Measurements from ENCODE around the gene GUCY1A1.
"Not testable (repeated sequence)": the region's sequence is repeated elsewhere in the genome, so short reads cannot be mapped to it uniquely, and the experiment has no call there.

GUCY1A1 gene

GRCh38 chr4:155666344-155667221 is at the start of gene GUCY1A1:
Gene GUCY1A1 (plus strand): TSS chr4:155666848. CDS start chr4:155696868, 30,020 bp downstream.
- DNase-seq (ENCODE audit: low spot score), result no peak

- no peak for DNase-seq (ENCODE audit: low spot score)
Measured at GRCh38 chr4:155617296-155617695, 49.4 kb upstream of the GUCY1A1 start.

GRCh38 chr4:155618183-155618838 is 48.3 kb upstream of the GUCY1A1 start:
- DNase-seq (ENCODE audit: low spot score), result no peak

- DNase-seq (ENCODE audit: low spot score), result no peak
Measured at GRCh38 chr4:155620637-155621036, 46.0 kb upstream of the GUCY1A1 start.

GRCh38 chr4:155624478-155624877 is 42.2 kb upstream of the GUCY1A1 start:
- no peak for DNase-seq (ENCODE audit: low spot score)

GRCh38 chr4:155626561-155626960 is 40.1 kb upstream of the GUCY1A1 start:
- DNase-seq (ENCODE audit: low spot score), result no peak

- peak; percentile 14 for DNase-seq (ENCODE audit: low spot score)
Measured at GRCh38 chr4:155629183-155629825, 37.3 kb upstream of the GUCY1A1 start.

GRCh38 chr4:155629956-155630355 is 36.7 kb upstream of the GUCY1A1 start:
- DNase-seq (ENCODE audit: low spot score), result no peak

- DNase-seq (ENCODE audit: low spot score), result no peak
Measured at GRCh38 chr4:155632310-155632840, 34.3 kb upstream of the GUCY1A1 start.

GRCh38 chr4:155638195-155638965 is 28.3 kb upstream of the GUCY1A1 start:
- DNase-seq (ENCODE audit: low spot score), result no peak

GRCh38 chr4:155639704-155640523 is 26.7 kb upstream of the GUCY1A1 start:
- no peak for DNase-seq (ENCODE audit: low spot score)

- DNase-seq (ENCODE audit: low spot score), result no peak
Measured at GRCh38 chr4:155640751-155641150, 25.9 kb upstream of the GUCY1A1 start.

GRCh38 chr4:155643087-155643486 is 23.6 kb upstream of the GUCY1A1 start:
- DNase-seq (ENCODE audit: low spot score), result no peak

GRCh38 chr4:155646001-155646400 is 20.6 kb upstream of the GUCY1A1 start:
- no peak for DNase-seq (ENCODE audit: low spot score)

GRCh38 chr4:155650785-155651184 is 15.9 kb upstream of the GUCY1A1 start:
- not testable (repeated sequence) for DNase-seq (ENCODE audit: low spot score)

GRCh38 chr4:155653052-155653451 is 13.6 kb upstream of the GUCY1A1 start:
- no peak for DNase-seq (ENCODE audit: low spot score)

GRCh38 chr4:155656025-155656424 is 10.6 kb upstream of the GUCY1A1 start:
- DNase-seq (ENCODE audit: low spot score), result no peak

- no peak for DNase-seq (ENCODE audit: low spot score)
Measured at GRCh38 chr4:155657169-155657568, 9.5 kb upstream of the GUCY1A1 start.

- no peak for DNase-seq (ENCODE audit: low spot score)
Measured at GRCh38 chr4:155657985-155658680, 8.5 kb upstream of the GUCY1A1 start.

- no peak for DNase-seq (ENCODE audit: low spot score)
Measured at GRCh38 chr4:155658681-155659064, 8.0 kb upstream of the GUCY1A1 start.
